Suprapubic skin (tissue), 4 donors: Measurements from ENCODE around the gene TULP3.

Source experiments
- CTCF ChIP-seq, 2 donors: fragments of 200-600 bp in 1 of 2; fragments of 450-650 bp in 1 of 2; sonication (generic) in 1 of 2; IDR thresholded peaks; one replicate each; pipeline ENCODE4 v1.5.1; 2016 to 2019; ENCODE audit warnings: antibody characterized with exemption in 2 of 2, mild to moderate bottlenecking in 1 of 2, moderate library complexity in 1 of 2
- POLR2A ChIP-seq, 2 donors: fragments of 450-650 bp; IDR thresholded peaks; one replicate each; pipeline ENCODE4 v1.6.1; 2017; ENCODE audit warnings: antibody characterized with exemption in 2 of 2, mild to moderate bottlenecking in 2 of 2, moderate library complexity in 2 of 2
- POLR2AphosphoS5 ChIP-seq, 3 donors: sonication (generic); formaldehyde crosslinking; IDR thresholded peaks; one replicate each; pipeline ENCODE4 v1.6.1; 2017; ENCODE audit warnings: antibody characterized with exemption in 3 of 3

DNA sequence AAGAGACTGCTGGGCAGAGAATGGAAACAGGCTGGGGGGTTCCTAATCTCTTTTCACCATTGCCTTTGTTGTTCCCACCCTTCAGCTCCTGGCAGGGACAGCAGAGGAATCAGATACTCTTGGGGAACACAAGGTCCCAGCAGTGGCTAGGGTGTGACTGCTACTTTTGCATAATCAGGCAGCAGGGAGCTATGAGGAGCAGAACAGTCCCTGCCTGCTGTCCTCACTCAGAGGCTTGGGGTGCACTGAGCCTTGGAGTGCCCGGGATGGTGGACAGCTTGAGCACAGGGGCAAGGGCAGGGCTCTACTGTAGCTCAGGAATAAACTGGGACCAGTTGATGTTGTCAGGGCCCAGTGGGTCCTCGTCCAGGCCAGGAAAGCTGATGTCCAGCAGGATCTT lies 32.4 kb upstream of the TULP3 start:
- TF ChIP-seq POLR2AphosphoS5 (IDR thresholded peaks at IDR 0.05) (no peak), POLR2A (IDR thresholded peaks at IDR 0.05) (no peak), CTCF (IDR thresholded peaks at IDR 0.05) (no peak)
